HFFc6 (cell line): ENCODE measurements around the gene CLSTN2. TPM values are rescaled to one million over a fixed set of nuclear protein-coding genes. Genes with fewer than 3 reads are reported as not detected.

ENCODE experiments used
- DNase-seq: peaks from one replicate; pipeline ENCODE4 v3.0.0-alpha.2; 2018
- H3K27ac Mint-ChIP-seq: 2 replicates; pipeline ENCODE4 v1.8.0; 2020; ENCODE audit warnings: mild to moderate bottlenecking, mixed read lengths
- H3K27me3 Mint-ChIP-seq: 2 replicates; pipeline ENCODE4 v1.8.0; 2021; ENCODE audit warnings: mild to moderate bottlenecking, moderate library complexity, mixed read lengths; ENCODE audit not compliant: insufficient read depth
- H3K36me3 Mint-ChIP-seq: 2 replicates; pipeline ENCODE4 v1.8.0; 2021; ENCODE audit warnings: low read depth, mixed read lengths
- H3K4me1 Mint-ChIP-seq: 2 replicates; pipeline ENCODE4 v1.8.0; 2020; ENCODE audit warnings: low read depth, mixed read lengths
- H3K4me3 Mint-ChIP-seq: 2 replicates; pipeline ENCODE4 v1.8.0; 2020; ENCODE audit warnings: mild to moderate bottlenecking, moderate library complexity, mixed read lengths
- H3K9me3 Mint-ChIP-seq: 2 replicates; pipeline ENCODE4 v1.8.0; 2020; ENCODE audit warnings: mild to moderate bottlenecking, mixed read lengths
- CTCF ChIP-seq: fragments of 200-600 bp; sonication (generic); IDR thresholded peaks from 2 replicates; pipeline ENCODE4 v1.5.0; 2021; ENCODE audit warnings: antibody characterized with exemption, mild to moderate bottlenecking
- total RNA-seq, 6 experiments: library from RNA; stranded (reverse); fragmentation: NEBNext Ultra II Directional; extraction: Animal tissue kit (Norgen Biotek cat#: 25700); gene quantifications; 2 replicates in 1 of 6; 3 replicates in 5 of 6; pipeline ENCODE4 v1.2.3, GENCODE V29; 2021

Gene CLSTN2
- total RNA-seq, 6 experiments from 2014 or later, result 0.05 TPM; not detected in 5

- Mint-ChIP-seq H3K4me3 (no peak overlapping the region), H3K9me3 (peaks cover 54% of the 10 kb centered on the region), H3K4me1 (no peaks in the 10 kb centered on the region), H3K27me3 (peaks cover 2% of the 10 kb centered on the region; the same call in 1 of the 2 replicates), H3K27ac (no peak overlapping the region), H3K36me3 (peaks cover 12% of the 10 kb centered on the region; the same call in 1 of the 2 replicates)
- DNase-seq, result no peak
- TF ChIP-seq CTCF, result no peak
These were observed 644.3 kb downstream of the CLSTN2 start for GRCh38 chr3:140579260-140579659.

- DNase-seq, result no peak
- Mint-ChIP-seq H3K4me3 (no peak overlapping the region), H3K9me3 (peaks cover 58% of the 10 kb centered on the region), H3K36me3 (peaks cover 12% of the 10 kb centered on the region; the same call in 1 of the 2 replicates), H3K27ac (no peak overlapping the region), H3K27me3 (peaks cover 2% of the 10 kb centered on the region; the same call in 1 of the 2 replicates), H3K4me1 (no peaks in the 10 kb centered on the region)
- no peak for TF ChIP-seq CTCF
These were observed 645.8 kb downstream of the CLSTN2 start for GRCh38 chr3:140580746-140581145.

GRCh38 chr3:140584549-140584948 lies 649.6 kb downstream of the CLSTN2 start:
- H3K4me3 Mint-ChIP-seq, result no peak overlapping the region
- TF ChIP-seq CTCF, result no peak
- no peak for DNase-seq
- H3K27me3 Mint-ChIP-seq, result peaks cover 2% of the 10 kb centered on the region; the same call in 1 of the 2 replicates
- H3K36me3 Mint-ChIP-seq, result 0 out of 2 replicates have a peak, but pooled peaks cover 4% of the 10 kb centered on the region
- H3K4me1 Mint-ChIP-seq, result no peaks in the 10 kb centered on the region
- H3K9me3 Mint-ChIP-seq, result peaks cover 57% of the 10 kb centered on the region
- H3K27ac Mint-ChIP-seq, result no peak overlapping the region

- H3K4me1 Mint-ChIP-seq, result no peaks in the 10 kb centered on the region
- no peak for DNase-seq
- no peak overlapping the region for H3K4me3 Mint-ChIP-seq
- H3K9me3 Mint-ChIP-seq, result peaks cover 53% of the 10 kb centered on the region
- H3K27ac Mint-ChIP-seq, result no peak overlapping the region
- peaks cover 1% of the 10 kb centered on the region; the same call in 1 of the 2 replicates for H3K27me3 Mint-ChIP-seq
- H3K36me3 Mint-ChIP-seq, result 0 out of 2 replicates have a peak, but pooled peaks cover 4% of the 10 kb centered on the region
- TF ChIP-seq CTCF, result no peak
These were observed 650.8 kb downstream of the CLSTN2 start for GRCh38 chr3:140585828-140586227.

- peaks cover 53% of the 10 kb centered on the region for H3K9me3 Mint-ChIP-seq
These were observed 651.3 kb downstream of the CLSTN2 start for GRCh38 chr3:140586311-140586710.

More at GRCh38 chr3:140586311-140586710, 651.3 kb downstream of the CLSTN2 start:
- H3K4me1 Mint-ChIP-seq, result no peaks in the 10 kb centered on the region
- no peak for DNase-seq
- 0 out of 2 replicates have a peak, but pooled peaks cover 4% of the 10 kb centered on the region for H3K36me3 Mint-ChIP-seq
- no peak for TF ChIP-seq CTCF
- H3K27ac Mint-ChIP-seq, result no peak overlapping the region
- no peaks in the 10 kb centered on the region; the same call in 1 of the 2 replicates for H3K27me3 Mint-ChIP-seq
- H3K4me3 Mint-ChIP-seq, result no peak overlapping the region
